ENCODE data around the gene RFTN1. TPM values are rescaled to one million over a fixed set of nuclear protein-coding genes. Genes with fewer than 3 reads are reported as not detected.

RFTN1 gene
- total and polyA plus RNA-seq, 2 donors (not counting 3 experiments of a cell fraction or from before 2014, with no cell fraction given): 40.3 to 43.3 TPM

DNA sequence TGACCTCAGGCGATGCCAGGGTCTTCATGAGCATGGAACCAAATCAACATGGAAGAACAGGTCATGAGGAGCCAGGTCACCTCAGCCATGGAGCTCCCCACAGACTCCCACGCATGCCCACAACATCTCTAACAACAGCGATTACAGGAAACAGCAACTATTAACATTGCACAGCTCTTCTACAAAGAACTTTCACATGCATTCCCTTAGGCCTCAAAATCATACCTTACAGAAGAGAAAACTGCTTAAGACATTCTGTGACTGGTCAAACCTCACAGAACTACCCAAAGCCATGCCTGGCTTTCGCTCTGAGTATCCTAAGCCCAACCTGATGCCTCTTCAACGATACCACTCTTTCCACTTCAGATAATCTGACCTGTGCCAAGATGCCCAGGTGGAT, 130.7 kb downstream of the RFTN1 start:
- intact Hi-C loops (cut with micrococcal nuclease) (no loop called here), dilution Hi-C loops (cut with MboI; ENCODE audit: extremely low pct_ligation_motif_present, low sequenced_read_pairs) (no loop called here)
- no peak for FAIRE-seq
- ChIA-PET CTCF (interaction anchor here (0.8 kb wide), 1 partner anchor 125 kb away, joined by 3 read pairs; no protein-coding TSS in a partner anchor), POLR2A (no interaction called here)
- Histone ChIP-seq H2AFZ (ENCODE audit: low read depth, low read length) (no peak overlapping the region), H3K79me2 (ENCODE audit: control insufficient read depth, insufficient read depth, low read length) (no peaks in the 10 kb centered on the region), H3K4me1 (ENCODE audit: control insufficient read depth, extremely low read depth, insufficient read depth, low read length) (no peaks in the 10 kb centered on the region), H3K9ac (replicated peaks; ENCODE audit: extremely low read depth, insufficient read depth, low read length) (no peak overlapping the region), H3K4me2 (ENCODE audit: insufficient read depth, low read length) (no peak overlapping the region), H3K36me3 (ENCODE audit: control insufficient read depth in 2 of 2, extremely low read depth in 1 of 2, insufficient read depth in 2 of 2, low read length in 2 of 2) (peaks cover 0 to 2% of the 10 kb centered on the region in 2 experiments), H3K27ac (ENCODE audit: insufficient read depth, low read depth, low read length) (no peak overlapping the region), H3K9me1 (replicated peaks; ENCODE audit: control insufficient read depth, extremely low read depth, insufficient read depth, low read length) (no peaks in the 10 kb centered on the region), H4K20me1 (replicated peaks; ENCODE audit: control insufficient read depth, extremely low read depth, insufficient read depth, low read length) (no peaks in the 10 kb centered on the region), H3K27me3 (ENCODE audit: control insufficient read depth in 2 of 2, insufficient read depth in 2 of 2, low read length in 2 of 2) (no peaks in the 10 kb centered on the region), H3K4me3 (replicated peaks in 1 of 3; ENCODE audit: insufficient read depth in 1 of 3, low read depth in 1 of 3, low read length in 3 of 3) (no peak overlapping the region), H3K9me3 (replicated peaks; ENCODE audit: control insufficient read depth, insufficient read depth, low read length) (no peaks in the 10 kb centered on the region)
- TF ChIP-seq EZH2 (IDR thresholded peaks at IDR 0.05; ENCODE audit: borderline replicate concordance, low read depth, low read length, severe bottlenecking) (no peak), POLR2A (IDR thresholded peaks at IDR 0.05; ENCODE audit: low read depth, low read length) (no peak), POLR2AphosphoS5 (IDR thresholded peaks at IDR 0.05; ENCODE audit: insufficient read depth, low read depth, low read length) (no peak), GATA2 (IDR thresholded peaks at IDR 0.05; ENCODE audit: insufficient read depth, insufficient read length, low read depth, low read length) (no peak), MYC (IDR thresholded peaks at IDR 0.05; ENCODE audit: low read depth, low read length) (no peak)
- no TSS peak for BruUV-seq (replicated peaks)
- no peak for DNase-seq (ENCODE audit: low read depth, low spot score)

GRCh38 chr3:16381426-16381825, 132.1 kb downstream of the RFTN1 start:
- Histone ChIP-seq H3K4me3 (replicated peaks in 1 of 3; ENCODE audit: insufficient read depth in 1 of 3, low read depth in 1 of 3, low read length in 3 of 3) (no peak overlapping the region), H3K27ac (ENCODE audit: insufficient read depth, low read depth, low read length) (no peak overlapping the region), H3K4me1 (ENCODE audit: control insufficient read depth, extremely low read depth, insufficient read depth, low read length) (no peaks in the 10 kb centered on the region), H3K79me2 (ENCODE audit: control insufficient read depth, insufficient read depth, low read length) (no peaks in the 10 kb centered on the region), H3K4me2 (ENCODE audit: insufficient read depth, low read length) (no peak overlapping the region), H3K9me1 (replicated peaks; ENCODE audit: control insufficient read depth, extremely low read depth, insufficient read depth, low read length) (no peaks in the 10 kb centered on the region), H3K27me3 (ENCODE audit: control insufficient read depth in 2 of 2, insufficient read depth in 2 of 2, low read length in 2 of 2) (no peaks in the 10 kb centered on the region), H4K20me1 (replicated peaks; ENCODE audit: control insufficient read depth, extremely low read depth, insufficient read depth, low read length) (no peaks in the 10 kb centered on the region), H3K9ac (replicated peaks; ENCODE audit: extremely low read depth, insufficient read depth, low read length) (no peak overlapping the region), H2AFZ (ENCODE audit: low read depth, low read length) (no peak overlapping the region), H3K9me3 (replicated peaks; ENCODE audit: control insufficient read depth, insufficient read depth, low read length) (no peaks in the 10 kb centered on the region), H3K36me3 (ENCODE audit: control insufficient read depth in 2 of 2, extremely low read depth in 1 of 2, insufficient read depth in 2 of 2, low read length in 2 of 2) (peaks cover 4 to 11% of the 10 kb centered on the region in 2 experiments)
- no TSS peak for BruUV-seq (replicated peaks)
- no peak for TF ChIP-seq MYC (IDR thresholded peaks at IDR 0.05; ENCODE audit: low read depth, low read length)
- TF ChIP-seq MAX (IDR thresholded peaks at IDR 0.05; ENCODE audit: insufficient read depth, insufficient read length): no peak
- TF ChIP-seq EZH2 (IDR thresholded peaks at IDR 0.05; ENCODE audit: borderline replicate concordance, low read depth, low read length, severe bottlenecking): no peak
- no peak for TF ChIP-seq GATA2 (IDR thresholded peaks at IDR 0.05; ENCODE audit: insufficient read depth, insufficient read length, low read depth, low read length)
- no peak for TF ChIP-seq CTCF (IDR thresholded peaks at IDR 0.05; ENCODE audit: extremely low read depth in 1 of 2, insufficient read depth in 1 of 2, low read depth in 1 of 2, low read length in 2 of 2)
- no peak for TF ChIP-seq FOS (IDR thresholded peaks at IDR 0.05; ENCODE audit: borderline replicate concordance, insufficient read depth, low read length)
- TF ChIP-seq JUN (IDR thresholded peaks at IDR 0.05; ENCODE audit: borderline replicate concordance, insufficient read depth, insufficient read length, low read depth): no peak
- TF ChIP-seq POLR2A (IDR thresholded peaks at IDR 0.05; ENCODE audit: low read depth, low read length): no peak
- TF ChIP-seq POLR2AphosphoS5 (IDR thresholded peaks at IDR 0.05; ENCODE audit: insufficient read depth, low read depth, low read length): no peak
- DNase-seq (ENCODE audit: low read depth, low spot score) (no peak), FAIRE-seq (no peak)
- POLR2A ChIA-PET: no interaction called here
- CTCF ChIA-PET: no interaction called here
- intact Hi-C loops (cut with micrococcal nuclease) (no loop called here), dilution Hi-C loops (cut with MboI; ENCODE audit: extremely low pct_ligation_motif_present, low sequenced_read_pairs) (no loop called here)
